Mucosa of descending colon (tissue), 3 donors: ENCODE measurements around the gene SLC12A5. TPM values are rescaled to one million over a fixed set of nuclear protein-coding genes. Genes with fewer than 3 reads are reported as not detected.

Experiments used
- ATAC-seq: fragments of 200-7000 bp; cut with Tn5 transposase; one replicate; pipeline ENCODE4 v1.9.1; 2020; ENCODE audit warnings: mild to moderate bottlenecking, moderate library complexity
- DNase-seq, 3 donors: peaks; one replicate each; pipeline ENCODE4 v3.0.0-alpha.2; 2020
- H3K36me3 ChIP-seq: fragments of 200-600 bp; one replicate; pipeline ENCODE4 v1.8.0; 2021; ENCODE audit warnings: low read depth, mild to moderate bottlenecking
- H3K4me1 ChIP-seq: fragments of 200-600 bp; one replicate; pipeline ENCODE4 v1.8.0; 2021; ENCODE audit warnings: low read depth, mild to moderate bottlenecking
- H3K4me3 ChIP-seq: fragments of 200-600 bp; one replicate; pipeline ENCODE4 v1.8.0; 2021; ENCODE audit warnings: mild to moderate bottlenecking
- H3K9me3 ChIP-seq: fragments of 200-600 bp; one replicate; pipeline ENCODE4 v1.8.0; 2021; ENCODE audit warnings: mild to moderate bottlenecking
- intact Hi-C, 2 donors: fragments of 100-400 bp; cut with DNase I in 1 of 2; cut with micrococcal nuclease in 1 of 2; formaldehyde crosslinking; loops; one replicate each; pipeline versions ENCODE4 v1.11.0 to v1.11.1; 2022; cut with DNase I, micrococcal nuclease
- total RNA-seq, 3 donors: library from RNA; stranded (reverse); fragmentation: NEBNext Ultra II Directional in 2 of 3; extraction: Animal tissue kit (Norgen Biotek cat#: 25700) in 2 of 3; gene quantifications; one replicate each; pipeline versions ENCODE4 v1.2.1 to v1.2.4, GENCODE V29; 2021 to 2023
- TF ChIP-seq, protein P1 (sequence below): fragments of 200-600 bp; IDR thresholded peaks from one replicate; pipeline ENCODE4 v1.8.0; 2022; ENCODE audit warnings: antibody characterized with exemption, mild to moderate bottlenecking
- donor health status: DM: no; HTN: no; CAD: no; lungs with moderate emphysema.
- donor health status: DM: no; HTN: no; CAD: no.
- donor health status: DM: no; HTN: yes; CAD: no.

Gene SLC12A5
- total RNA-seq, 3 donors from 2014 or later: 2.5 TPM; not detected in 2

- Histone ChIP-seq H3K4me1 (peaks cover 12% of the 10 kb centered on the region), H3K36me3 (no peaks in the 10 kb centered on the region), H3K9me3 (no peaks in the 10 kb centered on the region), H3K4me3 (no peak overlapping the region)
- ATAC-seq (no peak), DNase-seq (no peak)
- TF ChIP-seq, protein P1, sequence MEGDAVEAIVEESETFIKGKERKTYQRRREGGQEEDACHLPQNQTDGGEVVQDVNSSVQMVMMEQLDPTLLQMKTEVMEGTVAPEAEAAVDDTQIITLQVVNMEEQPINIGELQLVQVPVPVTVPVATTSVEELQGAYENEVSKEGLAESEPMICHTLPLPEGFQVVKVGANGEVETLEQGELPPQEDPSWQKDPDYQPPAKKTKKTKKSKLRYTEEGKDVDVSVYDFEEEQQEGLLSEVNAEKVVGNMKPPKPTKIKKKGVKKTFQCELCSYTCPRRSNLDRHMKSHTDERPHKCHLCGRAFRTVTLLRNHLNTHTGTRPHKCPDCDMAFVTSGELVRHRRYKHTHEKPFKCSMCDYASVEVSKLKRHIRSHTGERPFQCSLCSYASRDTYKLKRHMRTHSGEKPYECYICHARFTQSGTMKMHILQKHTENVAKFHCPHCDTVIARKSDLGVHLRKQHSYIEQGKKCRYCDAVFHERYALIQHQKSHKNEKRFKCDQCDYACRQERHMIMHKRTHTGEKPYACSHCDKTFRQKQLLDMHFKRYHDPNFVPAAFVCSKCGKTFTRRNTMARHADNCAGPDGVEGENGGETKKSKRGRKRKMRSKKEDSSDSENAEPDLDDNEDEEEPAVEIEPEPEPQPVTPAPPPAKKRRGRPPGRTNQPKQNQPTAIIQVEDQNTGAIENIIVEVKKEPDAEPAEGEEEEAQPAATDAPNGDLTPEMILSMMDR: no peak
- intact Hi-C loops: loop anchor here (10.0 kb wide), 1 partner anchor 149 kb away; no protein-coding TSS in a partner anchor
Observed at GRCh38 chr20:46025376-46025783, 3.6 kb upstream of the SLC12A5 start.

GRCh38 chr20:46027245-46027853, 1.7 kb upstream of the SLC12A5 start:
- Histone ChIP-seq H3K9me3 (no peaks in the 10 kb centered on the region), H3K4me3 (no peak overlapping the region), H3K36me3 (no peaks in the 10 kb centered on the region), H3K4me1 (peaks cover 4% of the 10 kb centered on the region)
- peak in 1 of 3 donors; percentile 69 for DNase-seq
- no peak for ATAC-seq
- intact Hi-C loops: loop anchor here (10.0 kb wide), 1 partner anchor 147 kb away; no protein-coding TSS in a partner anchor
- TF ChIP-seq, protein P1: no peak

- TF ChIP-seq, protein P1: no peak
- no peaks in the 10 kb centered on the region for H3K9me3 ChIP-seq
- ATAC-seq: no peak
- no peaks in the 10 kb centered on the region for H3K36me3 ChIP-seq
- no peaks in the 10 kb centered on the region for H3K4me1 ChIP-seq
- no peak overlapping the region for H3K4me3 ChIP-seq
- no peak for DNase-seq
- intact Hi-C loops: loop anchor here (10.0 kb wide), 1 partner anchor 147 kb away; no protein-coding TSS in a partner anchor
Observed at GRCh38 chr20:46028110-46028509, 905 bp upstream of the SLC12A5 start.

DNA sequence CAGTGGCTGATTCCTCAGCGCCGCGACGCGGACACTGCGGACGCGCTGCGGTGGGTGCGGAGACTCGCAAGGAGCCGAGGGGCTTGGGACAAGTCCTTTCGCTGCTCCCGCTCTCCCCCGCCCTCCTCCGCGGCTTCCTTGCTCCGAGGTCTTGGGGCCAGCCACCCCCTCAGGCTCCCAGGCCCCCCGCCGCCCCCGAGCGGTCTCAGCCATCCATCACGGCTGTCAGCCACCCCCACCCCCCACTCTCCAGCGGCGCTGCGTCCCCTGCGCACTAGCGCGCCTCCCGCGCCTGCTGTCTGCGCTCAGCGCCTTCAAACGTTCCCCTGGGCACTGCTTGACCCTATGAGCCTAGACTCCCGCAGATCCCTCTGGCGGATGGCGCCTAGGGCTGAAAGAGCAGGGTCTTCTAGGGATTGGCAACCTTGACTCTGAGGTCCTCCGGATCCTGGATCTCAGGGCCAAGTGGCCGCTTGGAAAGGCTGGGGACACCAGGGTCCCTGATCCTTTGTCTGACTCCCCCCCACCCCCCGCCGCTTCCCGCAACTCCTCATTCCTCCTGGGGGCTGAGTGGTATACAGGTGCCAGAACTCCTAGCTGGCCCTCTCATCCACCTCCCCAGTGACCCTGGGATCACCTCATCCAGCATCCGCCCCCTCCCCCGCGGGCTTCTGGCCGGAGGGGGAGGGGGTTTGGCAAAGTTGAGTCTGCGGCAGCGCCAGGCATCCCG, 1.4 kb downstream of the SLC12A5 start:
- Histone ChIP-seq H3K36me3 (no peaks in the 10 kb centered on the region), H3K4me3 (no peak overlapping the region), H3K4me1 (no peaks in the 10 kb centered on the region), H3K9me3 (no peaks in the 10 kb centered on the region)
- no peak for ATAC-seq
- intact Hi-C loops: no loop called here
- TF ChIP-seq, protein P1: no peak
- no peak for DNase-seq

DNA sequence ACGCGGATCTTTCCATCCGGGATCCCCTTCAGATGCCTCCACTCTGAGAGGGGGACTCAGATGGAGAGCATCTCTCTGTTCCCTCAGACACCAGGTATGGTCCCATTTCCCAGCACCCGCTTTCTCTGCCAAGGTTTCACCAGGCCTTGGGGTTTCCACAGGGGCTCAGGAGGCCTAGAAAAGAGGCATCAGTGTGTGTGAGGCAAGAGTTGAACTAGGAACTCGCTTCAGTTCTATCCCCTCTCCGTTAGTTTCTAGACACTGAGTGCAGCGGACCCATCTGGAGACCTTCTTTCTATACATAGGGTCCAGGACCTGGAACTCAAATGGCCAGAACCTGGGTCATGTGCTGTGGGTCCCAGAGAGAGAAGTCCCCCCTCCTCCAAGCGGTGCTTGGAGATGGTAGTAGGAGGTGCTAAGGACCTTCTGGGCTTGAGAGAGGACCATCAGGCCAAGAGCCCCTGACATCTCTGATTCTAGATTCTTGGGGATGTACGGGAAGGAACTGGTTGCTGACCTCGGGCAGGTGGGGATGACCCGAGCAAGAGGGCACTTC, 2.1 kb downstream of the SLC12A5 start:
- Histone ChIP-seq H3K36me3 (no peaks in the 10 kb centered on the region), H3K4me3 (no peak overlapping the region), H3K4me1 (no peaks in the 10 kb centered on the region), H3K9me3 (no peaks in the 10 kb centered on the region)
- ATAC-seq (no peak), DNase-seq (no peak)
- TF ChIP-seq, protein P1: no peak
- intact Hi-C loops: no loop called here
